Measurements from ENCODE around the gene PRR11.

DNA sequence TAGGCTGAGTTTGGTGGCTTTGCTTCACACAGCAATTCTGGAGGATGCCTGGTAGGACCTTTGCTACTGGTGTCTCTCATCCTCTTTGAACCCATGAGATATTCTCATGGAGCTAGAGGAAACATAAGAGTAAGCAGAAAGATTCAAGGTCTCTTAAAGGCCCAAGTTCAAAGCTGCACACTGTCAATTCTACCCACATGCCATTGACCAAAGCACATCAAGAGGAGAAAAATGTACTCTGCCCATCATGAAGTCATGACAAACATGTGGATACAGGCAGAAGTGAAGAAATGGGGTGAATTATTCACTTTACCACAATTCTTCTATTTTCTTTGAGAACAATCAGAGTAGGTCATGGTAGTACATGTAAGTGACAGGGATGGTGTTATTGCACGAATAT is 13.7 kb upstream of the PRR11 start:
- no peak for TF ChIP-seq CTCF (IDR thresholded peaks at IDR 0.05)
- TF ChIP-seq EZH2 (IDR thresholded peaks at IDR 0.05) = no peak
- TF ChIP-seq EZH2phosphoT487 (IDR thresholded peaks at IDR 0.05) = no peak
